Mesenchymal stem cell (in vitro differentiated cells and primary cell): ENCODE measurements around the gene STARD10.

Experiments
- DNase-seq: peaks from one replicate; pipeline ENCODE4 v3.0.0-alpha.2; 2013
- H2AFZ ChIP-seq: one replicate; pipeline ENCODE4 v1.6.1; 2013; ENCODE audit warnings: low read depth, mild to moderate bottlenecking, control low read depth, inconsistent platforms, low read length, moderate library complexity
- H2AK5ac ChIP-seq: 2 replicates; pipeline ENCODE4 v1.6.1; 2013; ENCODE audit warnings: low read length, moderate library complexity, mild to moderate bottlenecking, inconsistent platforms; ENCODE audit not compliant: severe bottlenecking
- H2BK120ac ChIP-seq: one replicate; pipeline ENCODE4 v1.6.1; 2013; ENCODE audit warnings: low read depth, mild to moderate bottlenecking, inconsistent platforms, low read length, moderate library complexity
- H2BK12ac ChIP-seq, 2 experiments: one replicate each; pipeline ENCODE4 v1.6.1; 2013; ENCODE audit warnings: inconsistent platforms in 2 of 2, low read length in 2 of 2, mild to moderate bottlenecking in 2 of 2, moderate library complexity in 2 of 2, control low read depth in 1 of 2
- H2BK15ac ChIP-seq: one replicate; pipeline ENCODE4 v1.6.1; 2013; ENCODE audit warnings: mild to moderate bottlenecking, low read depth, inconsistent platforms; ENCODE audit not compliant: poor library complexity, severe bottlenecking
- H2BK5ac ChIP-seq: 2 replicates; pipeline ENCODE4 v1.6.1; 2013; ENCODE audit warnings: low read depth, mild to moderate bottlenecking, low read length, control low read depth, inconsistent platforms; ENCODE audit not compliant: poor library complexity, severe bottlenecking
- H3K14ac ChIP-seq, 2 experiments: one replicate each; pipeline ENCODE4 v1.6.1; 2013; ENCODE audit warnings: inconsistent platforms in 2 of 2, low read length in 2 of 2, control low read depth in 1 of 2, mild to moderate bottlenecking in 1 of 2, moderate library complexity in 1 of 2
- H3K18ac ChIP-seq, 2 experiments: one replicate each; pipeline ENCODE4 v1.6.1; 2013; ENCODE audit warnings: inconsistent platforms in 2 of 2, low read length in 2 of 2, control low read depth in 1 of 2, low read depth in 1 of 2, mild to moderate bottlenecking in 1 of 2
- H3K23ac ChIP-seq, 2 experiments: one replicate each; pipeline ENCODE4 v1.6.1; 2013; ENCODE audit warnings: inconsistent platforms in 2 of 2, low read length in 2 of 2, mild to moderate bottlenecking in 2 of 2, moderate library complexity in 2 of 2, control low read depth in 1 of 2
- H3K27ac ChIP-seq: 2 replicates; pipeline ENCODE4 v1.5.1; 2013; ENCODE audit warnings: mild to moderate bottlenecking, moderate library complexity, low read length, control low read depth, inconsistent platforms; ENCODE audit not compliant: poor library complexity, severe bottlenecking
- H3K27me3 ChIP-seq, 2 experiments: 2 replicates each; pipeline versions ENCODE4 v1.6.1 to v1.7.0; 2013; ENCODE audit warnings: low read length in 2 of 2, mild to moderate bottlenecking in 2 of 2, moderate library complexity in 2 of 2, control low read depth in 1 of 2, inconsistent platforms in 1 of 2; ENCODE audit not compliant: control insufficient read depth in 1 of 2, insufficient read depth in 1 of 2
- H3K36me3 ChIP-seq, 2 experiments: 2 replicates each; pipeline versions ENCODE4 v1.6.1 to v1.7.0; 2013; ENCODE audit warnings: low read length in 2 of 2, control low read depth in 1 of 2, inconsistent platforms in 1 of 2, low read depth in 1 of 2, mild to moderate bottlenecking in 1 of 2; ENCODE audit not compliant: insufficient read depth in 2 of 2, control insufficient read depth in 1 of 2
- H3K4ac ChIP-seq, 2 experiments: one replicate each; pipeline ENCODE4 v1.6.1; 2013; ENCODE audit warnings: inconsistent platforms in 2 of 2, low read length in 2 of 2, mild to moderate bottlenecking in 2 of 2, moderate library complexity in 2 of 2, control low read depth in 1 of 2, low read depth in 1 of 2
- H3K4me1 ChIP-seq: 2 replicates; pipeline ENCODE4 v1.6.1; 2013; ENCODE audit warnings: low read depth, low read length, control low read depth; ENCODE audit not compliant: control insufficient read depth, insufficient read depth
- H3K4me2 ChIP-seq: 2 replicates; pipeline ENCODE4 v1.6.1; 2013; ENCODE audit warnings: low read length, mild to moderate bottlenecking, inconsistent platforms; ENCODE audit not compliant: poor library complexity, severe bottlenecking
- H3K4me3 ChIP-seq, 2 experiments: 2 replicates each; pipeline versions ENCODE4 v1.5.1 to v1.7.0; 2013; ENCODE audit warnings: low read length in 2 of 2, mild to moderate bottlenecking in 2 of 2, control low read depth in 1 of 2, low read depth in 1 of 2; ENCODE audit not compliant: insufficient read depth in 1 of 2
- H3K79me1 ChIP-seq: replicated peaks from 2 replicates; pipeline ENCODE4 v1.6.1; 2013; ENCODE audit warnings: mild to moderate bottlenecking, control low read depth, low read length, inconsistent platforms; ENCODE audit not compliant: poor library complexity, severe bottlenecking
- H3K9ac ChIP-seq: 2 replicates; pipeline ENCODE4 v1.7.0; 2013; ENCODE audit warnings: mild to moderate bottlenecking, low read length, moderate library complexity
- H3K9me3 ChIP-seq: 2 replicates; pipeline ENCODE4 v1.7.0; 2013; ENCODE audit warnings: mild to moderate bottlenecking, low read length; ENCODE audit not compliant: control insufficient read depth
- H4K8ac ChIP-seq: one replicate; pipeline ENCODE4 v1.6.1; 2013; ENCODE audit warnings: inconsistent platforms, mild to moderate bottlenecking, low read length, moderate library complexity
- H4K91ac ChIP-seq: one replicate; pipeline ENCODE4 v1.6.1; 2013; ENCODE audit warnings: mild to moderate bottlenecking, low read length, inconsistent platforms
- WGBS: methylation state at CpG from one replicate; pipeline ENCODE4 v1.1.7; 2013; ENCODE audit warnings: mixed read lengths; 5-methylcytosine and 5-hydroxymethylcytosine counted together

The STARD10 gene

DNA sequence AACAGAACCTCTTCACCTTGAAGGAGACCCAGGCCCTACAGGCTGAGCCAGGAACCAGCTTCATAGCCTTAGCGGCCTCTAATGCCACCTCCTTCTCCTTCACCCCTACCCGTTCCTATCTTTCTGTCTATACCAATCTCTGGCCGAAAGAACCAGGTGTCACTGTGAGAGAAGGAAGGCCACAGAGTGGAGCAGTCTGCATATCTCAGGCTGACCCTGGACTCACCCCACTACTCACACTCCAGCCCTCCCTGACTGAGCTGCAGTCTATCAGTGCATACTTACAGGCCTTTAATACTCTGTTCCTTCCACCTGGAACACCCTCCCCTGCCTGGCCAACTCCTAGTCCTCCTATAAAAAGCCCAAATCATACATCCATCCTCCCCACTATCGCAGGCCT is 74.3 kb downstream of the STARD10 start:
- Histone ChIP-seq H3K4ac (no peak overlapping the region), H2AK5ac (no peak overlapping the region), H2BK5ac (no peak overlapping the region), H3K14ac (no peak overlapping the region), H3K36me3 (peaks cover 26 to 32% of the 10 kb centered on the region in 2 experiments), H2AFZ (no peak overlapping the region), H3K27me3 (no peaks in the 10 kb centered on the region), H3K18ac (no peak overlapping the region), H4K8ac (no peak overlapping the region), H3K23ac (no peak overlapping the region), H2BK15ac (no peak overlapping the region), H4K91ac (no peak overlapping the region), H3K9ac (peak overlapping the region; percentile 82), H3K79me1 (peaks cover 47% of the 10 kb centered on the region), H3K4me2 (no peak overlapping the region), H2BK12ac (no peak overlapping the region), H3K9me3 (no peaks in the 10 kb centered on the region), H2BK120ac (no peak overlapping the region), H3K4me1 (peaks cover 64% of the 10 kb centered on the region), H3K27ac (no peak overlapping the region), H3K4me3 (no peak overlapping the region)
- DNase-seq: no peak
- WGBS: 92% methylated on average over 4 of the region's 4 CpGs

DNA sequence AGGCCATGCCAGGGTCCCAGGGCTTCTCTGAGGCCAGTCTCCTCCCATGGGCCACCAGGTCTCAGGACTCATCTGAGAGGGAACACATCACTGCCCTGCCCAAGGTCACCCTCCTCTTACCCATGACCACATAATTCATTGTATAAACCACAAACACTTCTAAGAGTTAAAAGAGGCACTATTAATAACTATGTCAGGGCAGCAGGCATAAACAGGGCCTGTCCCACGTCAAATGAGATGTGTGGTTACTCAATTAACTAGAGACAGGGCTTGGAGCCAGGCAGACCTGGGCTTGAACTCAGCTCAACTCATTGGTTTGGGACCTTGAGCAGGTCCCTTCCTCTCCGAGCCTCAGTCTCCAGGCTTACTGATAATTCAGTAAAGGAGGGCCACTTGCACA is 74.7 kb downstream of the STARD10 start:
- Histone ChIP-seq H3K27me3 (no peaks in the 10 kb centered on the region), H4K91ac (no peak overlapping the region), H2BK12ac (no peak overlapping the region), H3K9me3 (no peaks in the 10 kb centered on the region), H2BK5ac (no peak overlapping the region), H3K18ac (no peak overlapping the region), H3K4me2 (no peak overlapping the region), H3K9ac (peak overlapping the region; percentile 82), H3K27ac (no peak overlapping the region), H2BK120ac (no peak overlapping the region), H2AFZ (no peak overlapping the region), H3K23ac (no peak overlapping the region), H3K4me1 (peaks cover 63% of the 10 kb centered on the region), H2BK15ac (no peak overlapping the region), H3K4me3 (no peak overlapping the region), H3K4ac (no peak overlapping the region), H3K14ac (no peak overlapping the region), H3K36me3 (peaks cover 26 to 30% of the 10 kb centered on the region in 2 experiments), H4K8ac (no peak overlapping the region), H3K79me1 (peaks cover 47% of the 10 kb centered on the region), H2AK5ac (no peak overlapping the region)
- DNase-seq: peak; percentile 70
- 42% methylated on average over 2 of the region's 2 CpGs for WGBS

GRCh38 chr11:72718101-72718501 is 75.7 kb downstream of the STARD10 start:
- H2BK5ac ChIP-seq: no peak overlapping the region
- H4K8ac ChIP-seq: no peak overlapping the region
- no peak overlapping the region for H3K27ac ChIP-seq
- no peak overlapping the region for H3K18ac ChIP-seq
- no peak overlapping the region for H3K23ac ChIP-seq
- H3K9ac ChIP-seq: no peak overlapping the region
- H3K79me1 ChIP-seq: peaks cover 52% of the 10 kb centered on the region
- no peak overlapping the region for H4K91ac ChIP-seq
- no peak overlapping the region for H3K4me2 ChIP-seq
- no peak overlapping the region for H3K4me3 ChIP-seq
- no peaks in the 10 kb centered on the region for H3K9me3 ChIP-seq
- H3K27me3 ChIP-seq: no peaks in the 10 kb centered on the region
- no peak overlapping the region for H3K4ac ChIP-seq
- no peak overlapping the region for H3K14ac ChIP-seq
- 94% methylated on average over 9 of the region's 9 CpGs for WGBS
- no peak overlapping the region for H2AK5ac ChIP-seq
- DNase-seq: no peak
- no peak overlapping the region for H2BK120ac ChIP-seq
- H3K4me1 ChIP-seq: peaks cover 56% of the 10 kb centered on the region
- H3K36me3 ChIP-seq: peaks cover 26 to 35% of the 10 kb centered on the region in 2 experiments
- no peak overlapping the region for H2AFZ ChIP-seq
- no peak overlapping the region for H2BK15ac ChIP-seq
- H2BK12ac ChIP-seq: no peak overlapping the region

DNA sequence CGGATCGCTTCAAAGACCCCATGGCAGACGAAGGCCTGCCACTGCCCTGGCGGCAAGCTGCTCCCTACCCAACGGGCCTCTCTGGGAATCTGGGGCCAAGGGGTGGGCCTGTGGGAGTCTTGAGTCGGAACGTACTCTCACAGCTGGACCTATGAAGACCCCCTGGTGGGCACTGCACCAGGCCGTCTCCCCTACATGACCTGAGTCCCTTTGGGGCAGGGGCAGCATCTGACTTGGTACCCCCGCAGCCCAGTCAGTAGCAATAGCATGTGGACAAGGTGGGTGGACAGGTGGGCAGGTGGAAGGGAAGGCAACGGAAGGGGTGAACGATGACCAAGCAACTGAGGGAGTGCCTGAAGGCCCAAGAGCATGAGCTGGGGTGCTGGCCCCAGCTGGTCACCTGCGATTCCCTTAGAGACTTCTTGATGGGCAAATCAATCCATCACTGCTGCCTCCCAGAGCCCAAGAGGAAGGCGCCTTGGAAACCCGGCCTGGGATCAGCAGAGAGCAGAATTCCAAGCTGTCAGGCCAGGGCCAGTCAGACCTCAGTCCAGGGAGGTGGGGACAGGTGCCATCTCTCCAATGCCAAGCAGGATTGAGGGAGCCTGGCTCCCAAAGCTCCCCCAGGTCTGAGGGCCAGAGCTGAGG is 76.9 kb downstream of the STARD10 start:
- Histone ChIP-seq H2BK12ac (no peak overlapping the region), H4K8ac (no peak overlapping the region), H2AFZ (no peak overlapping the region), H3K27me3 (no peaks in the 10 kb centered on the region), H3K23ac (no peak overlapping the region), H3K79me1 (peaks cover 59% of the 10 kb centered on the region), H2AK5ac (no peak overlapping the region), H3K18ac (no peak overlapping the region), H3K27ac (no peak overlapping the region), H3K36me3 (peaks cover 27 to 47% of the 10 kb centered on the region in 2 experiments), H3K4ac (no peak overlapping the region), H3K14ac (no peak overlapping the region), H2BK120ac (no peak overlapping the region), H3K4me2 (no peak overlapping the region), H2BK5ac (no peak overlapping the region), H3K9ac (no peak overlapping the region), H2BK15ac (no peak overlapping the region), H3K4me1 (peaks cover 52% of the 10 kb centered on the region), H3K9me3 (no peaks in the 10 kb centered on the region), H4K91ac (no peak overlapping the region), H3K4me3 (no peak overlapping the region)
- DNase-seq: no peak
- WGBS: 96% methylated on average over 14 of the region's 14 CpGs
